Activated naive CD4-positive, alpha-beta T cell treated with anti-CD3 and anti-CD28 coated beads, Interleukin-2, amount 10 ng/mL, durations not matched to agents 7 days and 5 days (primary cell): Measurements from ENCODE around the gene TRIM54.
"Not testable (repeated sequence)": the region's sequence is repeated elsewhere in the genome, so short reads cannot be mapped to it uniquely, and the experiment has no call there.

Experiments used
- CTCF ChIA-PET: fragments of 350-600 bp; sonication (Branson Sonifier 250); formaldehyde crosslinking; loops from one replicate; lab custom pipeline; 2021; ENCODE audit warnings: antibody characterized with exemption; lab: Charles Lee
- DNase-seq: peaks from one replicate; pipeline ENCODE4 v3.0.0-alpha.2; 2020
- H3K27ac Mint-ChIP-seq: one replicate; pipeline ENCODE4 v1.8.0; 2021; ENCODE audit warnings: mild to moderate bottlenecking, moderate library complexity, mixed read lengths
- H3K27me3 Mint-ChIP-seq: one replicate; pipeline ENCODE4 v1.8.0; 2021; ENCODE audit warnings: mild to moderate bottlenecking, mixed read lengths
- H3K36me3 Mint-ChIP-seq: one replicate; pipeline ENCODE4 v1.8.0; 2021; ENCODE audit warnings: mixed read lengths
- H3K4me1 Mint-ChIP-seq: one replicate; pipeline ENCODE4 v1.8.0; 2021; ENCODE audit warnings: mixed read lengths
- H3K4me3 Mint-ChIP-seq: one replicate; pipeline ENCODE4 v1.8.0; 2021; ENCODE audit warnings: mild to moderate bottlenecking, moderate library complexity, mixed read lengths
- H3K9me3 Mint-ChIP-seq: one replicate; pipeline ENCODE4 v1.8.0; 2021; ENCODE audit warnings: mixed read lengths

The TRIM54 gene

DNA sequence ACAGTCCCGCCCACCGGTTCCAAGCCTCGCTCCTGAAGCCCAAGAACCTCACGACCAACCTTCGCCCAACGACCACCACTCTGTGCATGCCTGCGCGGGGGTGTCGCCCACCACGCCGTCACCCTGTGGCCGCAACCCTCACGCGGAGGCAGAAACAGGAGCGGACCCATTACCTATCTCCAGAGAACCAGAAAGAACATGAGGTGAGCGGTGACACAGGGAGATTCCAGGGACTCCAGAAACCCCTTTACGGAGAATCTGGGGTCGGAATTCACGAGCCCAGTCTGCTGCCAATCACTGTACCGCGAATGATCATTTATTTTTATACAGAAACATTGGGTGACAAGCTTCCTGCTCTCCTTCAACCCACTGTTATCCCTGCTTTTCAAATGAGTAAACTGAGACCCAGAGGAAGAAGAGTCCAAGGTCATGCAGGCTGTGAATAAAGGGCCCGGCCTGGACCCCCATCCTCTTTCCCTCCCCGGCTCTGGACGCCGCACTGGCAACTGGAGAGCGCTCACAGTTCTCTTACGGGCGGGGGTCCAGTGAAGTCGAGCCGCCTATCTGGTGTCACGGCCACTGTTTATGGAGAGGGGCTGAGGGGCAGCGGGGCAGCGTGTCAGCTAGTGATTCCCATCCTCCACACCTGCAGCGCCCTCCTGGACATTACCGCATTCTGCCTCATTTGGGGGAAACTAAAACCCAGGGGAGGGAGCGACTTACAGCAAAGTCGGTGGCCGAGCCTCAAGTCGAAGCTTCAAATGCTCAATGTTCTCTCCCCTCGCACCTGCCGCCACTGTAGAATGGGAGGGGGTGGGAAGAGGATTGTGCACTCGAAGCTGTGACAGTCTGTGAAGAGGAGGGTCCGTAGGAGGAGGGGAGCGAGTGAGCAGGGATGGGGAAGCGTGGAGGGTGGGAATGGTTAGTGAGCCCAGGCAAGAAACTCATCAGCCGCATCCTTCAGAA lies 18.7 kb upstream of the TRIM54 start:
- Mint-ChIP-seq H3K36me3 (no peaks in the 10 kb centered on the region), H3K27me3 (peaks cover 35% of the 10 kb centered on the region), H3K4me1 (peaks cover 29% of the 10 kb centered on the region), H3K9me3 (no peaks in the 10 kb centered on the region), H3K27ac (no peak overlapping the region), H3K4me3 (peak overlapping the region; percentile 76)
- CTCF ChIA-PET = interaction anchor here (1.0 to 3.5 kb wide), 3 partner anchors 16 to 83 kb away, joined by 3 to 25 read pairs (median 3); no protein-coding TSS in a partner anchor
- DNase-seq = no peak

GRCh38 chr2:27264253-27264752 lies 17.9 kb upstream of the TRIM54 start:
- no peaks in the 10 kb centered on the region for H3K9me3 Mint-ChIP-seq
- H3K27me3 Mint-ChIP-seq = peaks cover 27% of the 10 kb centered on the region
- DNase-seq = no peak
- H3K4me3 Mint-ChIP-seq = peak overlapping the region; percentile 76
- H3K27ac Mint-ChIP-seq = peak overlapping the region; percentile 40
- CTCF ChIA-PET = interaction anchor here (1.0 to 3.5 kb wide), 4 partner anchors 9 to 39 kb away, joined by 3 to 25 read pairs (median 4); no protein-coding TSS in a partner anchor
- H3K36me3 Mint-ChIP-seq = no peaks in the 10 kb centered on the region
- peaks cover 29% of the 10 kb centered on the region for H3K4me1 Mint-ChIP-seq

DNA sequence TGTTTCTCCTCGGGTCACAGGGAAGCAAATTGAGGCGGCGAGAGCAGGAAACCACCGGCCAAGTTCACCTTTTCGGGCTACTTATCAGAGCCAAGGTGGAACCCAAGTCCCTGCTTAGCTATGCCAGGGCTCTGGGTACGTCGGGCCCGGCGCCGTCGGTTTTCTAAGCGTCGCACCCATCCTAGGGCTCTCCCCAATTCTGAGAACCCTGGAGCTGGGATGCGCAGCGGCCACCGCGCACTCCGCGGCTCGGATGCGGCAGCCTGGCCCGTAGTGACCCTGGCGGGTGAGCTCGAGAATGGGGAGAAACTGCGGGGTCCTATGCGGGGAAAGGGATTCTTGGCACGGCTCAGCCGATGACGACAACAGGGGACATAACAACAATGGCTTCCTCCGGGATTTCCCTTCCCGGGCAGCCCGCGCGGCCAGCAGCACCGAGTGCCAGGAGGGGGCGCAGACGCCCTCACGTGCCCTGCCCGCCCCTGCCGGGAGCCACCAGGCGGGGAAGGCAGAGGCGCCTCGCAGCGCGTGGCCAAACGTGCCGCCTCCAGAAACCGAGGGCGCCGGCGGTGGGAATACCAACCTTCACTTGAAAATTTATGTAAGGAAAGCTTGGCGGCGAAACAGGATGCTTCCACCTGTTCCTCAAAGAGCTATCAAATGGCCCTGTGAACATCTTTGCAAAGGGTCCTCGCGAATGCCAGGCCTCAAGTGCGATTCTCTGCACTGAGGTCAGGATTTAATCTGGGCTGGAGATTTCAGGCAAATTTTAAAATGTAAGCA lies 17.3 kb upstream of the TRIM54 start:
- Mint-ChIP-seq H3K27ac (no peak overlapping the region), H3K4me3 (peak overlapping the region; percentile 48), H3K36me3 (no peaks in the 10 kb centered on the region), H3K4me1 (peaks cover 29% of the 10 kb centered on the region), H3K9me3 (no peaks in the 10 kb centered on the region), H3K27me3 (peaks cover 21% of the 10 kb centered on the region)
- CTCF ChIA-PET = interaction anchor here (0.9 to 3.5 kb wide), 6 partner anchors 9 to 418 kb away, joined by 3 to 25 read pairs (median 4); no protein-coding TSS in a partner anchor
- peak; percentile 64 for DNase-seq

- H3K27me3 Mint-ChIP-seq = peaks cover 15% of the 10 kb centered on the region
- no peaks in the 10 kb centered on the region for H3K36me3 Mint-ChIP-seq
- H3K9me3 Mint-ChIP-seq = no peaks in the 10 kb centered on the region
- H3K27ac Mint-ChIP-seq = no peak overlapping the region
- no peak for DNase-seq
- H3K4me3 Mint-ChIP-seq = peak overlapping the region; percentile 10
- CTCF ChIA-PET = interaction anchor here (0.9 to 3.5 kb wide), 5 partner anchors 8 to 417 kb away, joined by 3 to 25 read pairs (median 4); no protein-coding TSS in a partner anchor
- peaks cover 29% of the 10 kb centered on the region for H3K4me1 Mint-ChIP-seq
Observed at GRCh38 chr2:27265536-27265870, 16.7 kb upstream of the TRIM54 start.

- H3K9me3 Mint-ChIP-seq, CTCF ChIA-PET, H3K27ac Mint-ChIP-seq, H3K36me3 Mint-ChIP-seq, H3K4me3 Mint-ChIP-seq, DNase-seq: not testable (repeated sequence)
- H3K27me3 Mint-ChIP-seq = peaks cover 13% of the 10 kb centered on the region
- peaks cover 21% of the 10 kb centered on the region for H3K4me1 Mint-ChIP-seq
Observed at GRCh38 chr2:27268296-27268695, 13.9 kb upstream of the TRIM54 start.

DNA sequence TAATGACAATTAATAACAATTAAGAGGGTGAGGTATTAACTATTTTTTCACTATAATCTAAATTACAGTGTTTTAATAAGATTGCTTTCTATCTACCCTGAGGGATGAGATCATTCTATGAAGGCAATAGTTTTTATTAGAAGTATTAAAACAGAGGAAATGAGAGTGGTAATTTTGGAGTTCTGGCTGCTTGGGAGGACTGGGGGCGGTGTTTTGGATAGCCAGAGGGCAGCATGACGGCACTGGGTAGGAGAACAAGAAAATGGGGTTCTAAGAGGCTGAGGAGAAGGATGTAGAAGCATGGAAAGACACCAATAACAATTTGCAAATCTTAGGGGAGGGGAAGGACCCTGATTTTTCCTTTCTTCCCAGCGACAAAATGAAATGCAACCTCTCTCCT lies 12.1 kb upstream of the TRIM54 start:
- Mint-ChIP-seq H3K9me3 (no peaks in the 10 kb centered on the region), H3K4me1 (peaks cover 8% of the 10 kb centered on the region), H3K27me3 (peaks cover 21% of the 10 kb centered on the region), H3K36me3 (no peaks in the 10 kb centered on the region), H3K4me3 (no peak overlapping the region), H3K27ac (no peak overlapping the region)
- DNase-seq = no peak
- CTCF ChIA-PET = interaction anchor here (0.9 to 2.4 kb wide), 2 partner anchors 10 kb away, joined by 3 to 14 read pairs; no protein-coding TSS in a partner anchor

DNA sequence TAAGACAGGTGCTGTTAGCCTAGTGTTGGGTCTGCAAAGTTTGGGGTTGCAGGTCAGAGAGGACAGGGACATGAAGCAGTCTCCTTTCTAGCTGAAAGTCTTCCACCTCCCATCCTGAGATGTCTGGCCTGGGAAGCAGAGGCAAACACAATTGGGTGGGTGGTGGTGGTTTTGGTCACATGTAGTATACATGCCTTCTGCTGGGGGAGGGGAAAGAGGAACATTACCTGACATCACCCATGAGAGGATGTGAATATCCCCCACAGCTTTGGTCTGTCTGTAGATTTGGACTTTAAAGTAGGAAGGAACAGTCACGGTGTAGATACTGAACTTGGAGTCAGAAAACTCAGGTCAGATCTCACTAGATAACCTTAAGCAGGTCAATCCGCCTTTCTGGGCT lies 11.6 kb upstream of the TRIM54 start:
- CTCF ChIA-PET = interaction anchor here (0.9 to 2.4 kb wide), 4 partner anchors 9 to 18 kb away, joined by 3 to 14 read pairs (median 3); no protein-coding TSS in a partner anchor
- Mint-ChIP-seq H3K27me3 (peaks cover 25% of the 10 kb centered on the region), H3K36me3 (no peaks in the 10 kb centered on the region), H3K4me3 (no peak overlapping the region), H3K4me1 (peaks cover 3% of the 10 kb centered on the region), H3K27ac (no peak overlapping the region), H3K9me3 (no peaks in the 10 kb centered on the region)
- DNase-seq = no peak

DNA sequence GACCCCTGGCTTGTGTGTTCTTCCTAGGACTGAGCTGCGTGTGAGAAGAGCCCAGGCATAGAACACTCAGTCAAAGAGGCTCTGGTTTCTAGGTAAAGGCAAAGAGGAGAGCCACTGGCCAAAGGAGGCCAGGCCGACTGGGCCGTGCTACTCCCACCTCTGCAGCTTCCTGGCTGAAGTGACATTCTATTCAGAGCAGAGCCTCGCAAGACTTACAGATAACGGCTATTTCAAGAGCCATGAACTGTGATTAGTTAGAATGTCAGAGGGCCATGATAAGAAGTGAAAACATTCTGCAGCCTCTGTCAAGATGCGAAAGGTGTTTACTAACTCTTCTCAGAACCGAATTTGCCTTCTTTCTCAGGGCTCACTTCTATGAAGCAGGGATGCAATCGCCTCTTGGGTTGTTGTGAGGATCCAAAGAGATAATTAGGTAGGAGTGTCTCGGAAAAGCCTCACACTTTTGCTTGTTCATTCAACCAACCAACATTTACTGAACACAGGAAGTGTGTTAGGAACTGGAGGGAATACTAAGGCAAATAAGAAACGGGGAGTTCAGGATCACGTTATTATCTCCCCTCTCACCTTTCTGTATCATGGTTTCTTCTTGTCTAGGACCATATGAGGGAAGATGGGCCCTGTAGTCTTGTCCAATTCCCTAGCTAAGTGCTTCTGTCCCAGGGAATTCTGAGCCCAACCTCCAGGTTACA lies 10.4 kb upstream of the TRIM54 start:
- DNase-seq = no peak
- no peak overlapping the region for H3K27ac Mint-ChIP-seq
- peaks cover 32% of the 10 kb centered on the region for H3K27me3 Mint-ChIP-seq
- no peak overlapping the region for H3K4me3 Mint-ChIP-seq
- no peaks in the 10 kb centered on the region for H3K36me3 Mint-ChIP-seq
- H3K9me3 Mint-ChIP-seq = no peaks in the 10 kb centered on the region
- H3K4me1 Mint-ChIP-seq = peaks cover 3% of the 10 kb centered on the region
- CTCF ChIA-PET = interaction anchor here (1.0 to 2.5 kb wide), 6 partner anchors 8 to 31 kb away, joined by 3 to 14 read pairs (median 4); no protein-coding TSS in a partner anchor

DNA sequence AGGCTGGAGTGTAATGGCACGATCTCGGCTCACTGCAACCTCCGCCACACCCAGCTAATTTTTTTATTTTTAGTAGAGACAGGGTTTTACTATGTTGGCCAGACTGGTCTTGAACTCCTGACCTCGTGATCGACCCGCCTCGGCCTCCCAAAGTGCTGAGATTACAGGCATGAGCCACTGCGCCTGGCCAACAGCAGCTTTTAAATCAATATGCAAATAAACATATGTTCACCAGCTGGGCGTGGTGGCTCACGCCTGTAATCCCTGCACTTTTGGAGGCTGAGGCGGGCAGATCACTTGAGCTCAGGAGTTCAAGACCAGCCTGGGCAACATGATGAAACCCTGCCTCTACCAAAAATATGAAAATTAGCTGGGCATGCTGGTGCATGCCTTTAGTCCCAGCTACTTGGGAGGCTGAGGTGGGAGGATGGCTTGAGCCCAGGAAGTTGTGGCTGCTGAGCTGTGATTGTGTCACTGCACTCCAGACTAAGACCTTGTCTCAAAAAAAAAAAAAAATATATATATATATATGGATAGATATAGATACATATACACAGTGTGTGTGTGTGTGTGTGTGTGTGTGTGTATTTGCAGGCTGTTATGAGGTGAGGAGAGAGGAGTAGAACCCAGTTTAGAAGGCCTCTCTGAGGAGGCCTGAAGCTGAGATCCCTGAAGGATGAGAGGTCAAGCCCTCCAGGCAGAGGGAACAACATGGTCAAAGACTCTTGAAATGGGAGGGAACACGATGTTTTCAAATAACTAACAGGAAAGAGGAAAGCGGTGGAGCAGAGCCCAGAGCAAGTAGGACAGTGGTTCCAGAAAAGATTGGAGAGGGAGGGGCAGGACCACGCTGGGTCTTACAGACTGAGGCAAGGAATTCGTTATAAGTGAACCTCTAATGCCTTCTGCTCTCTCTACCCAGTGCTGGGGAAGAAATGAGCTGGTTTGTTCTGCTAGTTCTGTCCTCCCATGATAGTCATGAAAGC lies 9.4 kb upstream of the TRIM54 start:
- not testable (repeated sequence) for H3K4me3 Mint-ChIP-seq, DNase-seq, H3K36me3 Mint-ChIP-seq, H3K4me1 Mint-ChIP-seq, H3K9me3 Mint-ChIP-seq
- Mint-ChIP-seq H3K27ac (peak overlapping the region; percentile 6), H3K27me3 (peaks cover 37% of the 10 kb centered on the region)
- CTCF ChIA-PET = interaction anchor here (0.5 to 2.5 kb wide), 5 partner anchors 8 to 105 kb away, joined by 3 to 7 read pairs (median 4); partner anchors contain the start of gene TRIM54

GRCh38 chr2:27275211-27276150 lies 6.7 kb upstream of the TRIM54 start, which contains the start of gene DNAJC5G:
TSS of gene DNAJC5G (plus strand) at chr2:27275433. CDS start at chr2:27276729, 1,296 bp downstream.
- Mint-ChIP-seq H3K27me3 (peaks cover 49% of the 10 kb centered on the region), H3K4me3 (no peak within 1 kb of the TSS), H3K9me3 (no peaks in the 10 kb centered on the region), H3K27ac (no peak within 1 kb of the TSS), H3K4me1 (peaks cover 7% of the 10 kb centered on the region), H3K36me3 (no peaks in the 10 kb centered on the region)
- CTCF ChIA-PET = no interaction called here
- no peak for DNase-seq

GRCh38 chr2:27278010-27278409 lies 4.2 kb upstream of the TRIM54 start:
- CTCF ChIA-PET = interaction anchor here (5.1 to 5.2 kb wide), 2 partner anchors 28 to 178 kb away, joined by 28 to 42 read pairs; no protein-coding TSS in a partner anchor
- peaks cover 57% of the 10 kb centered on the region for H3K27me3 Mint-ChIP-seq
- peaks cover 6% of the 10 kb centered on the region for H3K4me1 Mint-ChIP-seq
- DNase-seq = no peak
- no peaks in the 10 kb centered on the region for H3K9me3 Mint-ChIP-seq
- H3K36me3 Mint-ChIP-seq = no peaks in the 10 kb centered on the region
- no peak overlapping the region for H3K4me3 Mint-ChIP-seq
- no peak overlapping the region for H3K27ac Mint-ChIP-seq
